Endodermal cell (in vitro differentiated cells): ENCODE measurements around the gene CC2D2A. TPM values are rescaled to one million over a fixed set of nuclear protein-coding genes. Genes with fewer than 3 reads are reported as not detected.

Source experiments
- DNase-seq: peaks from one replicate; pipeline ENCODE4 v3.0.0-alpha.2; 2017
- H3K27ac ChIP-seq: 2 replicates; pipeline ENCODE4 v1.5.1; 2013; ENCODE audit warnings: mild to moderate bottlenecking, low read depth, low read length, moderate library complexity
- H3K27me3 ChIP-seq: 2 replicates; pipeline ENCODE4 v1.6.1; 2013; ENCODE audit warnings: mild to moderate bottlenecking, low read length, moderate library complexity; ENCODE audit not compliant: insufficient read depth, control insufficient read depth, poor library complexity, severe bottlenecking
- H3K36me3 ChIP-seq: 2 replicates; pipeline ENCODE4 v1.7.0; 2013; ENCODE audit warnings: mild to moderate bottlenecking, low read length, moderate library complexity; ENCODE audit not compliant: control insufficient read depth, insufficient read depth
- H3K4me1 ChIP-seq: one replicate; pipeline ENCODE4 v1.7.0; 2013; ENCODE audit warnings: low read length; ENCODE audit not compliant: control insufficient read depth, insufficient read depth
- H3K4me3 ChIP-seq: 2 replicates; pipeline ENCODE4 v1.5.1; 2013; ENCODE audit warnings: mild to moderate bottlenecking, low read length, moderate library complexity
- H3K9ac ChIP-seq: 2 replicates; pipeline ENCODE4 v1.6.1; 2013; ENCODE audit warnings: mild to moderate bottlenecking, low read length, moderate library complexity; ENCODE audit not compliant: poor library complexity, severe bottlenecking; ENCODE audit errors: extremely low read depth
- H3K9me3 ChIP-seq: 2 replicates; pipeline ENCODE4 v1.6.1; 2013; ENCODE audit warnings: mild to moderate bottlenecking, low read length, moderate library complexity; ENCODE audit not compliant: control insufficient read depth
- H3K27ac Mint-ChIP-seq: 2 replicates; pipeline ENCODE4 v1.8.0; 2020; ENCODE audit warnings: mixed read lengths
- H3K27me3 Mint-ChIP-seq: 2 replicates; pipeline ENCODE4 v1.8.0; 2021; ENCODE audit warnings: mild to moderate bottlenecking, mixed read lengths; ENCODE audit not compliant: insufficient read depth
- H3K36me3 Mint-ChIP-seq: 2 replicates; pipeline ENCODE4 v1.8.0; 2020; ENCODE audit warnings: low read depth, mixed read lengths
- H3K4me1 Mint-ChIP-seq: 2 replicates; pipeline ENCODE4 v1.8.0; 2020; ENCODE audit warnings: mixed read lengths
- H3K4me3 Mint-ChIP-seq: 2 replicates; pipeline ENCODE4 v1.8.0; 2020; ENCODE audit warnings: mild to moderate bottlenecking, moderate library complexity, mixed read lengths
- H3K9me3 Mint-ChIP-seq: 2 replicates; pipeline ENCODE4 v1.8.0; 2020; ENCODE audit warnings: mild to moderate bottlenecking, mixed read lengths
- WGBS, 2 experiments: methylation state at CpG; one replicate each; pipeline versions ENCODE4 v1.1.5 to v1.1.7; 2013; ENCODE audit warnings: missing lambda C conversion rate in 2 of 2, mixed read lengths in 1 of 2; ENCODE audit not compliant: insufficient coverage in 1 of 2, insufficient read length in 1 of 2; 5-methylcytosine and 5-hydroxymethylcytosine counted together
- total RNA-seq, 2 donors: library from RNA; stranded (reverse); fragmentation: NEBNext Ultra II Directional in 1 of 2; extraction: Animal tissue kit (Norgen Biotek cat#: 25700) in 1 of 2; gene quantifications; 2 replicates in 1 of 2; 3 replicates in 1 of 2; pipeline ENCODE4 v1.2.1, GENCODE V29; 2021
- TF ChIP-seq, protein P1 (sequence below): fragments of 200-600 bp; sonication (generic); conservative IDR thresholded peaks from 2 replicates; pipeline ENCODE4 v1.5.0; 2021; ENCODE audit warnings: antibody characterized with exemption, mild to moderate bottlenecking

Gene CC2D2A
- total RNA-seq, 2 donors from 2014 or later: 12.3 to 25.2 TPM

DNA sequence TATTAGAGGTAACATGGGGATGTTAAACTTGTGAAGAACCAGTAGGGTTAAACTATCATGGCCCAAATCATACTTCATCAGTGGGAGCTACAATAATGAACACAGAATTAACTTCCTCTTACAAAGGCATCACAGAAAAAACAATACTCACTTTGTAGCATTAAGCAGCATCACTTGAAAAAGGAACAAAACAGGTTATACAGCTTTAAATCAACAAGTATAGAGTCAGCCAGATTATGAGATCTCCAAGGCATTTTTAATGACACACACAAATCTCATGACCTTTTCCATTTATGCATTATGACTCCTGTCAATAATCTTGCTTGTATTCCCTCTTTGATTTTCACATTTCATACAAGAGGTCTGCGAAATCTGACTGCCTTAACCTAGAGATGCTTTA, 167.1 kb downstream of the CC2D2A start:
- 96 to 100% methylated on average over 1 of the region's 1 CpG for WGBS, 2 experiments
- no peaks in the 10 kb centered on the region for H3K9me3 ChIP-seq
- H3K9ac ChIP-seq: no peak overlapping the region
- H3K4me3 ChIP-seq: no peak overlapping the region
- H3K9me3 Mint-ChIP-seq: peaks cover 7% of the 10 kb centered on the region
- no peak overlapping the region for H3K27ac ChIP-seq
- H3K4me1 Mint-ChIP-seq: no peaks in the 10 kb centered on the region
- TF ChIP-seq, protein P1, sequence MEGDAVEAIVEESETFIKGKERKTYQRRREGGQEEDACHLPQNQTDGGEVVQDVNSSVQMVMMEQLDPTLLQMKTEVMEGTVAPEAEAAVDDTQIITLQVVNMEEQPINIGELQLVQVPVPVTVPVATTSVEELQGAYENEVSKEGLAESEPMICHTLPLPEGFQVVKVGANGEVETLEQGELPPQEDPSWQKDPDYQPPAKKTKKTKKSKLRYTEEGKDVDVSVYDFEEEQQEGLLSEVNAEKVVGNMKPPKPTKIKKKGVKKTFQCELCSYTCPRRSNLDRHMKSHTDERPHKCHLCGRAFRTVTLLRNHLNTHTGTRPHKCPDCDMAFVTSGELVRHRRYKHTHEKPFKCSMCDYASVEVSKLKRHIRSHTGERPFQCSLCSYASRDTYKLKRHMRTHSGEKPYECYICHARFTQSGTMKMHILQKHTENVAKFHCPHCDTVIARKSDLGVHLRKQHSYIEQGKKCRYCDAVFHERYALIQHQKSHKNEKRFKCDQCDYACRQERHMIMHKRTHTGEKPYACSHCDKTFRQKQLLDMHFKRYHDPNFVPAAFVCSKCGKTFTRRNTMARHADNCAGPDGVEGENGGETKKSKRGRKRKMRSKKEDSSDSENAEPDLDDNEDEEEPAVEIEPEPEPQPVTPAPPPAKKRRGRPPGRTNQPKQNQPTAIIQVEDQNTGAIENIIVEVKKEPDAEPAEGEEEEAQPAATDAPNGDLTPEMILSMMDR: no peak
- DNase-seq: no peak
- no peaks in the 10 kb centered on the region for H3K4me1 ChIP-seq
- no peaks in the 10 kb centered on the region for H3K27me3 Mint-ChIP-seq
- no peaks in the 10 kb centered on the region for H3K27me3 ChIP-seq
- H3K36me3 ChIP-seq: peaks cover 87% of the 10 kb centered on the region
- peaks cover 51% of the 10 kb centered on the region for H3K36me3 Mint-ChIP-seq
- no peak overlapping the region for H3K27ac Mint-ChIP-seq
- no peak overlapping the region for H3K4me3 Mint-ChIP-seq

DNA sequence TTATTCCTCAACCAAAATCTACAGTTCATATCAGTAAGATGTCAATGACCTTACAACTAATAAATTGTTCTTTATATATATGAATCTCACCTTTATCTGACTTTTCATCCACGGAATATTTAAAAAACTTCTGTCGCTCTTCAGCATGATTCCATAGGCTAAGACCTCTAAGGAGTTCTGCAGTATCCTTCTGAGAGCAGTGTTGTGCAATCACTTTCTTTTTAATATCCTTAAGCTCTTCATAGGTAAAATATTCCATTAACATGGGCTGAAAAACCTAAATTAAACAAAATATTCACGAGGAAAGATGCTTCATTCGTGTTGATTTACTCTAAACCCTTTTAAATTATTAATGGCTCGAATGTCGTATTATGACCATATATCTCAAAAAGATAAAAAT, 168.7 kb downstream of the CC2D2A start:
- no peaks in the 10 kb centered on the region for H3K9me3 ChIP-seq
- no peak overlapping the region for H3K4me3 ChIP-seq
- WGBS, 2 experiments: 91 to 92% methylated on average over 4 to 6 of the region's 6 CpGs
- Mint-ChIP-seq H3K4me1 (no peaks in the 10 kb centered on the region), H3K27ac (no peak overlapping the region), H3K4me3 (no peak overlapping the region), H3K36me3 (peaks cover 35% of the 10 kb centered on the region), H3K9me3 (no peaks in the 10 kb centered on the region), H3K27me3 (no peaks in the 10 kb centered on the region)
- DNase-seq: no peak
- H3K9ac ChIP-seq: no peak overlapping the region
- H3K36me3 ChIP-seq: peaks cover 77% of the 10 kb centered on the region
- no peaks in the 10 kb centered on the region for H3K4me1 ChIP-seq
- no peak overlapping the region for H3K27ac ChIP-seq
- no peaks in the 10 kb centered on the region for H3K27me3 ChIP-seq
- TF ChIP-seq, protein P1: no peak

DNA sequence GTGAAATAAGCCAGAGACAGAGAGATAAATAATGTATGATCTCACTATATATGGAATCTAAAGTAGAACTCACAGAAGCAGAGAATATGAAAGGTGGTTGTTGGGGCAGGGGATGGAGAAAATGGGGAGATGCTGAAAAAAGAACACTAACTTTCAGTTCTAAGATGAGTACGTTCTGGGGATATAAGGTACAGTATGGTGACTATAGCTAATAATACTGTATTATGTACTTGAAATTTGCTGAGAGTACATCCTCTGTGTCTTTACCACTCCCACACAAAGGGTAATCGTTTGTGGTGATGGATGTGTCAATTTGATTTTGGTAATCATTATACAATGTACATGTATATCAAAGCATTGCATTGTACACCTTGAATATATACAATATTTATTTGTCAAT, 178.9 kb downstream of the CC2D2A start:
- H3K36me3 ChIP-seq: no peaks in the 10 kb centered on the region
- WGBS, 2 experiments: 100% methylated on average over 1 of the region's 2 CpGs; no CpG with 5 or more reads in 1 of the 2 experiments
- H3K4me1 Mint-ChIP-seq: peaks cover 25% of the 10 kb centered on the region

More for the DNA sequence above, 178.9 kb downstream of the CC2D2A start:
- Histone ChIP-seq H3K9me3 (no peaks in the 10 kb centered on the region), H3K9ac (no peak overlapping the region), H3K27ac (no peak overlapping the region), H3K27me3 (no peaks in the 10 kb centered on the region), H3K4me3 (no peak overlapping the region), H3K4me1 (peaks cover 3% of the 10 kb centered on the region)
- Mint-ChIP-seq H3K9me3 (no peaks in the 10 kb centered on the region), H3K36me3 (no peaks in the 10 kb centered on the region), H3K4me3 (no peak overlapping the region), H3K27me3 (no peaks in the 10 kb centered on the region), H3K27ac (no peak overlapping the region)
- TF ChIP-seq, protein P1: no peak
- DNase-seq: no peak
